Sigmoid colon (tissue), 3 donors: Measurements from ENCODE around the gene MAP1LC3B.

ENCODE experiments used
- POLR2A ChIP-seq, 2 donors: fragments of 450-650 bp; IDR thresholded peaks; one replicate each; pipeline ENCODE4 v1.6.1; 2016; ENCODE audit warnings: antibody characterized with exemption in 2 of 2, mild to moderate bottlenecking in 2 of 2, moderate library complexity in 2 of 2
- TF ChIP-seq, protein P1 (sequence below), 4 experiments: fragments of 450-650 bp in 3 of 4; fragments of 200-600 bp in 1 of 4; IDR thresholded peaks; one replicate each; pipeline ENCODE4 v1.5.1; 2016 to 2019; ENCODE audit warnings: antibody characterized with exemption in 4 of 4, mild to moderate bottlenecking in 3 of 4, moderate library complexity in 2 of 4

DNA sequence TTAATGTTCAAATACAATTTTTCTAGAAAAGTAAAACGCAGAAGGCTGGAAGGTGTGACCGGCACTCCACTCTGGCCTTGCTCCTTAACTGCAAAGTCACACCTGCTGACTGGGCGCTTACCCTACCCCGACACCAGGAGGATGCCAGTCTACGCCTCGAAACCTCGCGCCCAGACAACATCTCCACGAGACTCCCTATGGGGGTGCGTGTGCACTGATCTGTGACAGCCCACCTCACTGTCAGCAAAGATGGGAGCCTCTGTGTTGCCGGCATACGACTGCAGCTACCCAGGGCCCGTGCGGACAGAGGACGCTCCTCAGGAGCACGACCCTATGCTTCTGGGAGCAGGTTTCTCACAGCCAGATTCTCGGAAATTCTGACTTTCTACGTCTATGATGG lies 26.1 kb downstream of the MAP1LC3B start:
- TF ChIP-seq, protein P1, sequence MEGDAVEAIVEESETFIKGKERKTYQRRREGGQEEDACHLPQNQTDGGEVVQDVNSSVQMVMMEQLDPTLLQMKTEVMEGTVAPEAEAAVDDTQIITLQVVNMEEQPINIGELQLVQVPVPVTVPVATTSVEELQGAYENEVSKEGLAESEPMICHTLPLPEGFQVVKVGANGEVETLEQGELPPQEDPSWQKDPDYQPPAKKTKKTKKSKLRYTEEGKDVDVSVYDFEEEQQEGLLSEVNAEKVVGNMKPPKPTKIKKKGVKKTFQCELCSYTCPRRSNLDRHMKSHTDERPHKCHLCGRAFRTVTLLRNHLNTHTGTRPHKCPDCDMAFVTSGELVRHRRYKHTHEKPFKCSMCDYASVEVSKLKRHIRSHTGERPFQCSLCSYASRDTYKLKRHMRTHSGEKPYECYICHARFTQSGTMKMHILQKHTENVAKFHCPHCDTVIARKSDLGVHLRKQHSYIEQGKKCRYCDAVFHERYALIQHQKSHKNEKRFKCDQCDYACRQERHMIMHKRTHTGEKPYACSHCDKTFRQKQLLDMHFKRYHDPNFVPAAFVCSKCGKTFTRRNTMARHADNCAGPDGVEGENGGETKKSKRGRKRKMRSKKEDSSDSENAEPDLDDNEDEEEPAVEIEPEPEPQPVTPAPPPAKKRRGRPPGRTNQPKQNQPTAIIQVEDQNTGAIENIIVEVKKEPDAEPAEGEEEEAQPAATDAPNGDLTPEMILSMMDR (IDR thresholded peaks at IDR 0.05) = no peak
- TF ChIP-seq POLR2A (IDR thresholded peaks at IDR 0.05) = no peak
